ENCODE data around the gene NOP10. TPM values are rescaled to one million over a fixed set of nuclear protein-coding genes. Genes with fewer than 3 reads are reported as not detected.

The NOP10 gene
- polyA plus RNA-seq, 1 experiment, result 262 TPM

DNA sequence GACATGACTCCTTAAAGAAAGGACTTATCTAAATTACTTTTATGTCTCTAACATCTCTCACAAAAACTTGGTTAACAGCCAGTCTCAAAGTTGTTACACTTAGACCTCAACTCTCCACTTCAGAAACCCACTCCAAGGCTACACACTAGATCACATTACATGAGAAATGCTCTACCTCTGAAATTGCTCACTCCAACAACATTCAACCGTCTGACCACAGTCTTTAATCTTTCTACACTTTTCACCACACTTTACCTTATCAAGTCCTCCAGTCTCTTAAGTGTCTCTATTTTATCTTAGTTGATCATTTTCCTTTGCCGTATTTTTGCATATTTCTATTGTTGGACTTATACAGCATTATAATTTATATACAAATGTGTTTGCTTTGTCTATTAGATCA is 11.1 kb downstream of the NOP10 start:
- CTCF ChIA-PET, result no interaction called here
- TF ChIP-seq, protein P1, sequence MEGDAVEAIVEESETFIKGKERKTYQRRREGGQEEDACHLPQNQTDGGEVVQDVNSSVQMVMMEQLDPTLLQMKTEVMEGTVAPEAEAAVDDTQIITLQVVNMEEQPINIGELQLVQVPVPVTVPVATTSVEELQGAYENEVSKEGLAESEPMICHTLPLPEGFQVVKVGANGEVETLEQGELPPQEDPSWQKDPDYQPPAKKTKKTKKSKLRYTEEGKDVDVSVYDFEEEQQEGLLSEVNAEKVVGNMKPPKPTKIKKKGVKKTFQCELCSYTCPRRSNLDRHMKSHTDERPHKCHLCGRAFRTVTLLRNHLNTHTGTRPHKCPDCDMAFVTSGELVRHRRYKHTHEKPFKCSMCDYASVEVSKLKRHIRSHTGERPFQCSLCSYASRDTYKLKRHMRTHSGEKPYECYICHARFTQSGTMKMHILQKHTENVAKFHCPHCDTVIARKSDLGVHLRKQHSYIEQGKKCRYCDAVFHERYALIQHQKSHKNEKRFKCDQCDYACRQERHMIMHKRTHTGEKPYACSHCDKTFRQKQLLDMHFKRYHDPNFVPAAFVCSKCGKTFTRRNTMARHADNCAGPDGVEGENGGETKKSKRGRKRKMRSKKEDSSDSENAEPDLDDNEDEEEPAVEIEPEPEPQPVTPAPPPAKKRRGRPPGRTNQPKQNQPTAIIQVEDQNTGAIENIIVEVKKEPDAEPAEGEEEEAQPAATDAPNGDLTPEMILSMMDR (IDR thresholded peaks at IDR 0.05; ENCODE audit: low read depth, low read length), result no peak
- no peaks in the 10 kb centered on the region for H3K9me3 ChIP-seq (ENCODE audit: control insufficient read depth, insufficient read depth, low read length)
- POLR2A ChIA-PET, result no interaction called here
- H3K27ac ChIP-seq (ENCODE audit: low read depth, low read length), result no peak overlapping the region
- no peaks in the 10 kb centered on the region for H3K27me3 ChIP-seq (ENCODE audit: control insufficient read depth, insufficient read depth, low read length)
- H3K4me3 ChIP-seq (ENCODE audit: low read depth, low read length), result no peak overlapping the region
- DNase-seq (ENCODE audit: low read depth, low spot score), result no peak

DNA sequence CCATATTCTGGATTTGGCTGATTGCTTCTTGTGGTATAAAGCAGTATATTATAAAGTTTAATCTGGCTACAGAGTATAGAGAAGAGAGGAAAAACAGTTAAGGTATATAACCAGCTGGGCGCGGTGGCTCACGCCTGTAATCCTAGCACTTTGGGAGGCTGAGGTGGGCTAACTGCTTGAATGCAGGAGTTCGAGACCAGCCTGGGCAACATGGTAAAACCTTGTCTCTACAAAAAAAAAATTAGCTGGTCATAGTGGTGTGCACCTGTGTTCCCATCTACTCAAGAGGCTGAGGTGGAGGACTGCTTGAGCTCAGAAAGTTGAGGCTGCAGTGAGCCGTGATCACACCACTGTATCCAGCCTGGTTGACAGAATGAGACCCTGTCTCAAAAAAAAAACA is 12.7 kb downstream of the NOP10 start:
- ChIA-PET POLR2A (interaction anchor here (1.2 kb wide), 1 partner anchor 11 kb away, joined by 3 read pairs; no protein-coding TSS in a partner anchor), CTCF (interaction anchor here (1.0 to 4.0 kb wide), 4 partner anchors 13 to 639 kb away, joined by 3 to 18 read pairs (median 4); partner anchors contain the start of genes AQR, NOP10 and NUTM1)
- Histone ChIP-seq H3K4me3 (ENCODE audit: low read depth, low read length) (no peak overlapping the region), H3K9me3 (ENCODE audit: control insufficient read depth, insufficient read depth, low read length) (no peaks in the 10 kb centered on the region), H3K27ac (ENCODE audit: low read depth, low read length) (no peak overlapping the region), H3K27me3 (ENCODE audit: control insufficient read depth, insufficient read depth, low read length) (no peaks in the 10 kb centered on the region)
- TF ChIP-seq, protein P1 (IDR thresholded peaks at IDR 0.05; ENCODE audit: low read depth, low read length), result no peak
- no peak for DNase-seq (ENCODE audit: low read depth, low spot score)

DNA sequence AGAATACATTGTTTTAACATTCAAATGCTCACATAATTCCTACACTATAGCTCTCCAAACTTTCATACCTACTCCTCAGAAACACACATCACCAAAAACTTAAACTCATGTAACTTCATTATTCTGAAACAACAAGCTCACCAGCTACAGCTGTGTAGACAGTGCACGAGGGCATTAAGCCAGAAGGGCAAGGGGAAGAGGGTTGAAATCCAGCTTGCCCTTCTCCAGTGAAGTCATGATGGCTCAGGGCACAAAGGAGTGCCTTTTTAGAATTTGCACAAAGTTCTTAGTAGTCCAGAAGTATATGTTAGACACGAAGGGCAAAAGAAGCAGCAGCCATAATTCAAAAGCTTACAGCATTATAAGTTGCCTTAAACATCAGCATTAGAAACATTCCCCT is 13.9 kb downstream of the NOP10 start:
- H3K27ac ChIP-seq (ENCODE audit: low read depth, low read length), result no peak overlapping the region
- TF ChIP-seq, protein P1 (IDR thresholded peaks at IDR 0.05; ENCODE audit: low read depth, low read length), result no peak
- no peak for DNase-seq (ENCODE audit: low read depth, low spot score)
- POLR2A ChIA-PET, result interaction anchor here (1.2 kb wide), 1 partner anchor 10 kb away, joined by 3 read pairs; no protein-coding TSS in a partner anchor
- CTCF ChIA-PET, result interaction anchor here (0.5 to 4.0 kb wide), 3 partner anchors 14 to 327 kb away, joined by 3 to 18 read pairs (median 4); partner anchors contain the start of genes NOP10 and NUTM1
- H3K4me3 ChIP-seq (ENCODE audit: low read depth, low read length), result no peak overlapping the region
- no peaks in the 10 kb centered on the region for H3K9me3 ChIP-seq (ENCODE audit: control insufficient read depth, insufficient read depth, low read length)
- no peaks in the 10 kb centered on the region for H3K27me3 ChIP-seq (ENCODE audit: control insufficient read depth, insufficient read depth, low read length)

DNA sequence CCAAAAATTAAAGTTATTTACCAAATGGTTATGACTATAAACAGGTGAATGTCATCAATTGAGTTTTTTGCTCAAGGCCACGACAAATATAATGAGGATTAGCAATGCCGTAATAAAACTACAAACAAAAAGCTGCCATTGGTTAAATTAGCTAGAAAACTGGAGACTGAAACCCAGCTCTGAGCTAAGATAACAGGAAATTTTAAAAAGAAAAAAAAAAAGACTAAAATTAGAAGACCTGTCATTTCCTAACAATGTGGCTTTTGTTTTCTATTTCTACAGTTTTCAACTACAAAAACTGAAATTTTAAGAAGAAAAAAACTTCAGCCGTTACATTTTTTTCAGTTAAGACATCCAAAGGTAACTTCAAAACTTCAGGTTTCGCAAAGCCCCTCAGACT is 15.0 kb downstream of the NOP10 start:
- Histone ChIP-seq H3K27me3 (ENCODE audit: control insufficient read depth, insufficient read depth, low read length) (no peaks in the 10 kb centered on the region), H3K4me3 (ENCODE audit: low read depth, low read length) (no peak overlapping the region), H3K9me3 (ENCODE audit: control insufficient read depth, insufficient read depth, low read length) (no peaks in the 10 kb centered on the region), H3K27ac (ENCODE audit: low read depth, low read length) (no peak overlapping the region)
- ChIA-PET CTCF (interaction anchor here (0.7 to 4.0 kb wide), 4 partner anchors 10 to 260 kb away, joined by 3 to 18 read pairs (median 3); partner anchors contain the start of genes NOP10 and NUTM1), POLR2A (no interaction called here)
- DNase-seq (ENCODE audit: low read depth, low spot score), result no peak
- TF ChIP-seq, protein P1 (IDR thresholded peaks at IDR 0.05; ENCODE audit: low read depth, low read length), result no peak

DNA sequence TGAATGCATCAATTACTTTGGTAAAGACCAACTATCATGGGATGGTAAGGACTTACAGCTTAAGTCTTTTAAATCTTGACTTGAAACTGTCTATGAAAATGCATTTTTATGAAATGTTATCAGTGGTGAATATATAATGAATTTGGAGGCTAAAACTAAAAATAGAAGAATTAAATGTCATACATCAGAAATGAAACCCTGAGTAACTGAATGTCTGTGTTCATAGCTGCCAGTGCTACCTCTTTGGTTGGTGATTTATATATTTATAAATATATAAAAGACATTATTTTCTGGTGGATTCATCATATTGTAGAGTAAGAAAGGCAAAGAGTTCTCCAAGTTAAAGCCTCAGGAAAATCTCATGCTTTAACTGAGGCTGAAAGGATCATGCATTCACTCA is 17.6 kb downstream of the NOP10 start:
- TF ChIP-seq, protein P1 (IDR thresholded peaks at IDR 0.05; ENCODE audit: low read depth, low read length), result no peak
- no peak overlapping the region for H3K4me3 ChIP-seq (ENCODE audit: low read depth, low read length)
- no peak for DNase-seq (ENCODE audit: low read depth, low spot score)
- no peaks in the 10 kb centered on the region for H3K9me3 ChIP-seq (ENCODE audit: control insufficient read depth, insufficient read depth, low read length)
- ChIA-PET CTCF (no interaction called here), POLR2A (no interaction called here)
- no peak overlapping the region for H3K27ac ChIP-seq (ENCODE audit: low read depth, low read length)
- no peaks in the 10 kb centered on the region for H3K27me3 ChIP-seq (ENCODE audit: control insufficient read depth, insufficient read depth, low read length)
